ENCODE data around the gene DYRK3.
A peak's percentile ranks its signal among the peaks of the same experiment; 100 is the strongest.

DYRK3 gene

GRCh38 chr1:206684003-206684402, 48.7 kb downstream of the DYRK3 start:
- DNase-seq (ENCODE audit: low read depth) = no peak

GRCh38 chr1:206684478-206685333, 49.4 kb downstream of the DYRK3 start, which contains the start of gene MAPKAPK2:
Gene MAPKAPK2 (plus strand): TSS chr1:206684905. CDS start chr1:206685230, 325 bp downstream.
- no peak for DNase-seq (ENCODE audit: low read depth)

- no peak for DNase-seq (ENCODE audit: low read depth)
Measured at GRCh38 chr1:206685334-206685768, 50.0 kb downstream of the DYRK3 start.

DNA sequence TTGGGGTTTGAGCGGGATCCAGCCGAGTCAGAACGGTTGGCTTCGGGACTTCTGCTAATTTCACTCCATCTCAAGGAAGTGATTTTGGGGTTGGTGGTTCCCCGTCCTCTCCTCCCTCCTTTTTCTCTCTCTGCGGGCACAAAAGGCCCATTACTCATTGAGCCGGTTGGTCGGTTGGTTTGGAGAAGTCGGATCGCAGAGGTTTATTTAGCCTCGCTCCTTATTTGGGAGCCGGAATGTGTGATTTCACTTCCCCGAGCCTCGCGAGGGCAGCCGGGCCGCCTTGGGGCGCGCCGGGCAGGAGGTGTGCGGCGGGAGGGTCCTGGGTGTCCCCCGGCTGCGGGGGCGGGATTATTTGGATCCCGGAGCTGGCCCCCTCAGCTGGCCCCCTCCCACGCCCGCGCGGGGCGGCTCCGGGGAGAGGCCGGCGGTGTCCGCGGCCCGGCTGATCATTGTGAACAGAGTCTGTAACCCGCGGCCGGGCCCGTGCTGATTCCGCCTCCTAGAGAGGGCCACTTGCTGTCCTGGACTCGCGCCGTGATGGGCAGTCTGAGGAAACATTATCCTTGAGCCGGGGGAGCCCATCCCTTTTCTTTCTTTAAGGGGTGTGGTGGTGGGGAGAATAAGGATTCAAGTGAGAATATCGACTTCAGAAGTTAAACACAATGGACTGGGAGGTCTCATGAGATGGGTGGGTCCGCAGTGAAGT, 50.6 kb downstream of the DYRK3 start:
- DNase-seq (ENCODE audit: low read depth) = peak; percentile 75

DNA sequence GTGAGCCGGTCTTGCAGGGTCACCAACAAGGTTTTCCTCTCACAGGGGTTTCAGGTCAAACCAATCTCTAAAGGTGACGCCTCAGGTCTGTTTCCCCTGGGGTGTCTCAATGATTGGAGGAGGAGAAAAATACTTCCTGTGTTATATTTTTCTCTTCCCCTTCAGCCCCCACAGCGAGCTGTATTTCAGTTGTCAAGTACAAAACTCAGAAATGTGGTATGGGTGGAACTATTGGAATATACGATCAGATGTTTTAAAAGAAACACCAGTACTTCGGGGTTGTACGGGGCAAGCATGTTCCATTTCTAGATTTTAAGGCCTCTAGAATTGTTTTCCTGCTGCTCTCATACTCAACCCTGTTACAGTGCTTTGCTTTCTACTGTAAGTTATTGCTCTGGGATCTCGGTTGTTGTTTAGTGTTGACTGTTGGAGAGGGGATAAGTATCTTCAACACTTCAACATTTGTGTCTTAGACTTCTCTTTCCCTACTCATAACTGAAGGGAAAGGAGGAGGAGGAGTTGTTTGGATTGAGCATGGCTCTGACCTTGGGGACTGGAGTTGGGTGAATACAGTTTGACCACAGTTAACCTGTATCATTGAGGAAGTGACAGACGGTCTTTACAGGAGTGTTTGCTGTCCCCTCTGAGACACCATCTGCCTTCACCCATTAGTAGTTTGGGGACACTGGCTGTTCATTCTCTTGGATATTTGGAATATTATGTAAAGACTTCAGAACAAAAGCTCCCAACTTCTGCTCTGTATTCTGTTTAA, 51.3 kb downstream of the DYRK3 start:
- no peak for DNase-seq (ENCODE audit: low read depth)

DNA sequence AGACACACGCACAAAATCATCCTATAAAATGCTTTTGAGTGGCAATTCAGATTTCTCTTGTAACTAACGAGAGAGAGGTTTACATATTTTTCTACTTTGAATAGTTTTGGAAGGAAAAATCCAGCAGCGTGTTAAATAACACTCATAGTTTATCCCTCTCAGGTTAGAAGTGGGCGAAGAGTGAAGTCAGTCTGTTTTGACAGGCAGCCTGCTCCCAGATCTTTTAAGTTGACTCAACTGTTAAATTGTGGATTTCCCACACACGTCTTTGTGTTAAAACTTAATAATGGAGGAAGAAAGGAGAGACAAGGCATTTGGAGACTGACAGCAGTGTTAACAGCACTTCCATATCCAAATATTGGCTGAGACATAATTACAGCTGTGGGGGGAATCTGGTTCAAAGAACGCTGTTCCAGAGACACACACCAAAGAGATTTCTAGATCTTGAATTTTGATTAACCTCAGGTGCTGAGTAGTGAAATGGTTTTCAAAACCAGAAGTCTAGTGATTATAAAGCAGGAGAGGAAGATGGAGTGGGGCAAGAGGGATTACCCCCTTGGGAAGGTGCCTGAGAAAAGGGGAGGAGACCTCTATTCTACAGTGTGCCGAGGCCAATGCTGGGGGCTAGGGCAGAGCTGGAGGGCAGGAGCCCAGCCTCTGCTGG, 52.0 kb downstream of the DYRK3 start:
- no peak for DNase-seq (ENCODE audit: low read depth)

GRCh38 chr1:206687915-206688442, 52.6 kb downstream of the DYRK3 start:
- DNase-seq (ENCODE audit: low read depth) = no peak

- DNase-seq (ENCODE audit: low read depth) = no peak
Measured at GRCh38 chr1:206690516-206690915, 55.2 kb downstream of the DYRK3 start.

DNA sequence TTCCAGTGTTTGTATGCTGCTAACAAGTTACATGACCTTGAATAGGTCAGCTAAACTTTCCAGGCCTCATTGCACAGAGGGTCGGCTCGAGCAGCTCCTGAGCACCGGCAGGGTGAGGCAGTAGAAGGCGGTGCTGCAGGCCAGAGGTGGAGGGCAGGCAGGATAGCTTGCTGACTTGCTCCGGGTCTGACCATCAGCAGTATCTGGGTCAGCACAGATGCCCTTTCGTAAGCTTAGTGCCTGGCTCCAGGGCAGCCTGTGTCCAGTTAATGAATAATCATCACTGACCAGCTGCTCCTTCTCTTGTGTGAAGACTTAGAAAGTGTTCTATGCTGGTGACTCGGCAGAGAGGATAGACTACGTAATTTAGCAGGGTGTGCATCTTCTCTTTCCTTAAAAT, 56.3 kb downstream of the DYRK3 start:
- DNase-seq (ENCODE audit: low read depth) = peak; percentile 85

- no peak for DNase-seq (ENCODE audit: low read depth)
Measured at GRCh38 chr1:206693029-206693428, 57.7 kb downstream of the DYRK3 start.

DNA sequence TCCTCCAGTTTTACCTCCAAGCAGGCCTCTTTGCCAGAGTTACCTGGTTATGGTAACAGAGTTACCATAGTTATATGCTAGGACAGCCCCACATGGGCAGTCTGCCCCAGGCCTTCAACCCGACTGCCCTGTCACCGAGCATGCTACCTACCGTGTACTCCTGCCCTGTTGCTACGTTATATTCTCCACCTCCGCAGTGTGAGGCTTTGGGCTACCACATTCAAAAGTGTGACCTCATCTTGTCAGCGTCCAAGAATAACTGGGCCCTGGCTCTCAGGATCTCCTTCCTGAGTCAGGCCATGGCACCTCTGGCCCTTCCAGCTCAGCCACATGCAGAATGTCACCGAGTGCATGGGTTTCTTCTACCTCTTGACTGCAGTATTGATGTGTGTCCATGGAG, 58.3 kb downstream of the DYRK3 start:
- no peak for DNase-seq (ENCODE audit: low read depth)

- no peak for DNase-seq (ENCODE audit: low read depth)
Measured at GRCh38 chr1:206694171-206695124, 59.1 kb downstream of the DYRK3 start.

GRCh38 chr1:206695733-206696132, 60.4 kb downstream of the DYRK3 start:
- DNase-seq (ENCODE audit: low read depth) = no peak

- no peak for DNase-seq (ENCODE audit: low read depth)
Measured at GRCh38 chr1:206696812-206697585, 61.7 kb downstream of the DYRK3 start.

DNA sequence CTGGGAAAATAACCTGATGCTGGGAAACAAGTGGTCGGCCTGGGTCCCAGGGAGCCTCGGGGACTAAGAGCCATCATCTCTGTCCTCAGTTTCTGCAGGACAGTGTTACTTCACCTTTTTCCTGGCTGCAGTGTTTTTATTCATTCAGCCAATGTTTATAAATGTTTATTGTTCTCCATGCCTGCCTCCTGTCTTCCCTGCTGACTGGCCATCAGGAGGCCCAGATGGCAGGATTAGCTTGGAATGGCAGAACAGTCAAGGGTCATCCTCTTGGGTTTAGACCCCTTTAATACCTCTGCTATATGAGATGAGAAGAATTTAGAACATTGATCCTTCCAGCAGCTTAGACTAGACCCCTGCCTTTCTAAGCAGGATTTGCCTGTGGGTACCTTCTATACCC, 62.7 kb downstream of the DYRK3 start:
- no peak for DNase-seq (ENCODE audit: low read depth)
